HFFc6 (cell line): ENCODE data around the gene MED27. TPM values are rescaled to one million over a fixed set of nuclear protein-coding genes. Genes with fewer than 3 reads are reported as not detected.

ENCODE experiments used
- DNase-seq: peaks from one replicate; pipeline ENCODE4 v3.0.0-alpha.2; 2018
- H3K27ac Mint-ChIP-seq: 2 replicates; pipeline ENCODE4 v1.8.0; 2020; ENCODE audit warnings: mild to moderate bottlenecking, mixed read lengths
- H3K27me3 Mint-ChIP-seq: 2 replicates; pipeline ENCODE4 v1.8.0; 2021; ENCODE audit warnings: mild to moderate bottlenecking, moderate library complexity, mixed read lengths; ENCODE audit not compliant: insufficient read depth
- H3K36me3 Mint-ChIP-seq: 2 replicates; pipeline ENCODE4 v1.8.0; 2021; ENCODE audit warnings: low read depth, mixed read lengths
- H3K4me1 Mint-ChIP-seq: 2 replicates; pipeline ENCODE4 v1.8.0; 2020; ENCODE audit warnings: low read depth, mixed read lengths
- H3K4me3 Mint-ChIP-seq: 2 replicates; pipeline ENCODE4 v1.8.0; 2020; ENCODE audit warnings: mild to moderate bottlenecking, moderate library complexity, mixed read lengths
- H3K9me3 Mint-ChIP-seq: 2 replicates; pipeline ENCODE4 v1.8.0; 2020; ENCODE audit warnings: mild to moderate bottlenecking, mixed read lengths
- total RNA-seq, 6 experiments: library from RNA; stranded (reverse); fragmentation: NEBNext Ultra II Directional; extraction: Animal tissue kit (Norgen Biotek cat#: 25700); gene quantifications; 2 replicates in 1 of 6; 3 replicates in 5 of 6; pipeline ENCODE4 v1.2.3, GENCODE V29; 2021
- TF ChIP-seq, protein P1 (sequence below): fragments of 200-600 bp; sonication (generic); IDR thresholded peaks from 2 replicates; pipeline ENCODE4 v1.5.0; 2021; ENCODE audit warnings: antibody characterized with exemption, mild to moderate bottlenecking

MED27 gene
- total RNA-seq, 6 experiments from 2014 or later = 30.2 to 37.7 (median 32.7) TPM

DNA sequence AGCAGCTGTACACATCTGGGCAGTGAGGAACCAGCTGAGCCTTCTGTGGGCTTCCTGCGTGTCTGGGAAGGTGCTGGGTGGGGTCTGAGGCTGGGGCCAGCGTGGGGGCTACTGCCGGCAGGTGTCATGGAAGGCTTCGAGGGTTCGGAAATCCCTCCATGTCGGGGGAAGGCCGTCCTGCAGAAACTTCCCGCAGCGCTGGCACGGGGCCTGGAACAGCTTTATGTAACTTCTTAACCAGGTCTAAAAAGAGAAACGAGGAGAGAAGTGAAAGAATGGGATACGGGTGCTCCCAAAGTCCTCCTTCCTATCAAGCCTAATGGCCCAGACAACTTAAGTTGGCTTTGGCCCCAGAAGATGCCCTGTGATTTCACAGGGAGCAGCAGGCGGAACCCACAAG lies 219.2 kb downstream of the MED27 start:
- TF ChIP-seq, protein P1, sequence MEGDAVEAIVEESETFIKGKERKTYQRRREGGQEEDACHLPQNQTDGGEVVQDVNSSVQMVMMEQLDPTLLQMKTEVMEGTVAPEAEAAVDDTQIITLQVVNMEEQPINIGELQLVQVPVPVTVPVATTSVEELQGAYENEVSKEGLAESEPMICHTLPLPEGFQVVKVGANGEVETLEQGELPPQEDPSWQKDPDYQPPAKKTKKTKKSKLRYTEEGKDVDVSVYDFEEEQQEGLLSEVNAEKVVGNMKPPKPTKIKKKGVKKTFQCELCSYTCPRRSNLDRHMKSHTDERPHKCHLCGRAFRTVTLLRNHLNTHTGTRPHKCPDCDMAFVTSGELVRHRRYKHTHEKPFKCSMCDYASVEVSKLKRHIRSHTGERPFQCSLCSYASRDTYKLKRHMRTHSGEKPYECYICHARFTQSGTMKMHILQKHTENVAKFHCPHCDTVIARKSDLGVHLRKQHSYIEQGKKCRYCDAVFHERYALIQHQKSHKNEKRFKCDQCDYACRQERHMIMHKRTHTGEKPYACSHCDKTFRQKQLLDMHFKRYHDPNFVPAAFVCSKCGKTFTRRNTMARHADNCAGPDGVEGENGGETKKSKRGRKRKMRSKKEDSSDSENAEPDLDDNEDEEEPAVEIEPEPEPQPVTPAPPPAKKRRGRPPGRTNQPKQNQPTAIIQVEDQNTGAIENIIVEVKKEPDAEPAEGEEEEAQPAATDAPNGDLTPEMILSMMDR = no peak
- Mint-ChIP-seq H3K4me1 (no peaks in the 10 kb centered on the region), H3K36me3 (peaks cover 16% of the 10 kb centered on the region)

DNA sequence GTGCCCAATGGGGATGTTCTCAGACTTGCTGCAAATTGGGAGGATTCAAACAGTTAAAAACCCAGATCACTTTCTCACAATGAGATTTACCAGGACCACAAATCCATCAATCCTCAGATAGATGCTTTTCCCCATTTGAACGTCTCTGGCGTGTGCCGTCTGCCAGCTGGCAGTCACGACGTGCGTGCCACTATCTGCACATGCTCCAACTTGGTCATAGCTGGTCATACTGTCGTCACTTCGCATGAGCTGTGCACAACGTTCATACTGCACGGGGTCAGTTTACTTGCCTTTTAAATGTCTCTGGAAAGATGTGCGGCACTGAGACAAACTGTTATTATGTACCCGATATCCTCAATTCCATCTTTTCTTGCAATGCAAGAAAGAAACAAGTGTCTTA lies 221.5 kb downstream of the MED27 start:
- H3K4me1 Mint-ChIP-seq = peaks cover 10% of the 10 kb centered on the region
- TF ChIP-seq, protein P1 = no peak
- no peak overlapping the region for H3K4me3 Mint-ChIP-seq
- no peaks in the 10 kb centered on the region for H3K9me3 Mint-ChIP-seq
- H3K27ac Mint-ChIP-seq = no peak overlapping the region
- no peak for DNase-seq
- peaks cover 21% of the 10 kb centered on the region for H3K27me3 Mint-ChIP-seq
- H3K36me3 Mint-ChIP-seq = peaks cover 16% of the 10 kb centered on the region

More for the DNA sequence above, 219.2 kb downstream of the MED27 start:
- H3K27me3 Mint-ChIP-seq = peaks cover 4% of the 10 kb centered on the region
- no peak overlapping the region for H3K4me3 Mint-ChIP-seq
- no peak for DNase-seq
- no peaks in the 10 kb centered on the region for H3K9me3 Mint-ChIP-seq
- H3K27ac Mint-ChIP-seq = no peak overlapping the region

DNA sequence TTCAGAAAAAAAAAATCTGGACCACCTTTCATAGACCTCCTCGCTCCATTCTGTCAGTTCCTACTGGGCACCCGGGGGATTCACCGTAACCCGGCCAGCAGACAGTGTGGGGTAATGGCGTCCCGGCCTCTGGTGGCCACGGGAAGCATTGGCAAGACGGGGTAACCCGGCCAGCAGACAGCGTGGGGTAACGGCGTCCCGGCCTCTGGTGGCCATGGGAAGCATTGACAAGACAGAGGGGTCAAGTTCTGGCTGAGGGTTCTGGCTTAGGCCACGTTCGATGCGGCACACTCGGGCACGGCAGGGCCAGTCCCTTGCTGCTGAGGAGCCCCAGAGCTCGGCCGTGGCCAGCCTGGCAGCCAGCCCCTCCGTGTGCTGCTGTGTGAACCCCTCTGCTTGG lies 223.6 kb downstream of the MED27 start:
- Mint-ChIP-seq H3K27me3 (peaks cover 25% of the 10 kb centered on the region), H3K36me3 (peaks cover 16% of the 10 kb centered on the region), H3K4me3 (no peak overlapping the region), H3K9me3 (no peaks in the 10 kb centered on the region), H3K4me1 (peaks cover 10% of the 10 kb centered on the region), H3K27ac (no peak overlapping the region)
- DNase-seq = no peak
- TF ChIP-seq, protein P1 = peak; percentile 24

DNA sequence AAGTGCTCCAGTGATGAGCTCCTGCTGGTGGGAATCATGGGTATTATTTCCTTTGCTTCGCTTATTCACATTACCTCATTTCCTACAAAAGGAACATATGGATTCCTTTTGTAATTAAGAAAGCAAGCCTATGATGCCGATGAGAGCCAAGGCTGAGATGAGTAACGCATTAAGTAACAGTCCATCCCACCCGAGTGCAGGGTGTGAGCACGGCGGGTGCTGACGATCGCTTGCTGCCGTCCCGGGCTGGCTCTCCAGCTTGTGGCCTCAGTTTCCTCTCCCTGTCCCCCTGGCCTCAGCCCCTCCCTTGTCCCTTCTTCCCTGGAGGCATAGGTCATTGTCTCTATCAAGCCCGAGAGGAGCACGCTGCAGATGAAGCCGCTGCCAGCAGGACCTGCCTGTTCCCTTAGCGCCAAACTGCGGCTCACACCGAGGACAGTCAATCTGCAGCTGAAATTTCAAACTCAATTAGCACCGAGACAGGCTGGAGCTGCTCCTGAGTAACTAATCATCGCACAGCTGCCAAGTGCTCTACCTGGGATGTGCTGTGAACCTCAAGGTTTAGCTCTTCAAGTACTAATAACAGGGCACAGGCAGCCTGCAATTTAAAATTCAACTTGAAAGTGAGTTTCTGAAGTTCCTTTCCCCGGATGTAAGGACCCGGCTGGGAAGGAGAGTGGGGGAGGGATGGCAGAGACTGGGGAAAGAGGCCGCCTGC lies 224.6 kb downstream of the MED27 start:
- Mint-ChIP-seq H3K27me3 (peaks cover 28% of the 10 kb centered on the region), H3K27ac (no peak overlapping the region), H3K4me1 (peaks cover 10% of the 10 kb centered on the region), H3K36me3 (peaks cover 5% of the 10 kb centered on the region), H3K4me3 (no peak overlapping the region; the same call in 1 of the 2 replicates), H3K9me3 (no peaks in the 10 kb centered on the region)
- no peak for DNase-seq
- TF ChIP-seq, protein P1 = no peak

- Mint-ChIP-seq H3K27me3 (peaks cover 34% of the 10 kb centered on the region), H3K27ac (no peak overlapping the region)
Observed at GRCh38 chr9:131854334-131854733, 225.3 kb downstream of the MED27 start.

More at GRCh38 chr9:131854334-131854733, 225.3 kb downstream of the MED27 start:
- H3K4me3 Mint-ChIP-seq = no peak overlapping the region
- peaks cover 10% of the 10 kb centered on the region for H3K4me1 Mint-ChIP-seq
- no peak for DNase-seq
- H3K9me3 Mint-ChIP-seq = no peaks in the 10 kb centered on the region
- TF ChIP-seq, protein P1 = no peak
- no peaks in the 10 kb centered on the region for H3K36me3 Mint-ChIP-seq
